Right cardiac atrium (tissue), 5 donors: ENCODE measurements around the gene RBP2. TPM values are rescaled to one million over a fixed set of nuclear protein-coding genes. Genes with fewer than 3 reads are reported as not detected.

Experiments
- ATAC-seq, 2 donors: fragments of 200-7000 bp; cut with Tn5 transposase; one replicate each; pipeline versions ENCODE4 v1.8.0 to v1.9.1; 2020; ENCODE audit warnings: moderate library complexity in 2 of 2, mild to moderate bottlenecking in 1 of 2
- DNase-seq, 3 donors: peaks; one replicate each; pipeline ENCODE4 v3.0.0-alpha.2; 2020
- H3K27ac ChIP-seq: one replicate; pipeline ENCODE4 v1.5.1; 2013; ENCODE audit warnings: mild to moderate bottlenecking, low read length, control low read depth, moderate library complexity
- H3K27me3 ChIP-seq: one replicate; pipeline ENCODE4 v1.6.1; 2013; ENCODE audit not compliant: control insufficient read depth, insufficient read depth
- H3K4me1 ChIP-seq: one replicate; pipeline ENCODE4 v1.6.1; 2013; ENCODE audit warnings: low read length; ENCODE audit not compliant: control insufficient read depth, insufficient read depth
- H3K4me3 ChIP-seq: one replicate; pipeline ENCODE4 v1.5.1; 2013; ENCODE audit warnings: low read length, control low read depth
- H3K9me3 ChIP-seq: one replicate; pipeline ENCODE4 v1.6.1; 2013; ENCODE audit warnings: low read length; ENCODE audit not compliant: control insufficient read depth
- WGBS: extraction: QIAGEN DNeasy Blood & Tissue Kit; methylation state at CpG from one replicate; pipeline ENCODE4 v1.1.7; 2013; 5-methylcytosine and 5-hydroxymethylcytosine counted together
- intact Hi-C, 4 donors: fragments of 100-400 bp; cut with DNase I; formaldehyde crosslinking; loops; one replicate each; pipeline versions ENCODE4 v1.11.0 to v1.14.0; 2022 to 2023
- long read RNA-seq, 4 donors: library from polyadenylated mRNA; unstranded; transcript quantifications; one replicate each; pipeline ENCODE4 v2.0.0, GENCODE V29; 2020 to 2021
- polyA plus RNA-seq: library from polyadenylated mRNA; stranded (reverse); fragments of 200-250 nt; gene quantifications from one replicate; pipeline ENCODE4 v1.2.3, GENCODE V29; 2013
- total RNA-seq, 4 donors: library from RNA; stranded (reverse); fragmentation: NEBNext Ultra II Directional; extraction: Animal tissue kit (Norgen Biotek cat#: 25700); gene quantifications; one replicate each; pipeline ENCODE4 v1.2.1, GENCODE V29; 2021
- donor health status: healthy with polysubstance abuse.
- donor health status: DM: no; HTN: yes; CAD: no.
- donor health status: DM: no; HTN: no; CAD: no.
- donor health status: DM: no; HTN: yes; CAD: no; lungs with severe emphysema.
- donor health status: DM: yes; HTN: yes; CAD: no.

Gene RBP2
- total RNA-seq (not detected), polyA plus RNA-seq (not detected)
- long read RNA-seq, donor 1: 0 reads
- long read RNA-seq, donor 2: 0 reads
- long read RNA-seq, donor 3: 0 reads
- long read RNA-seq, donor 4: 0 reads

- Histone ChIP-seq H3K27ac (no peak within 1 kb of the TSS), H3K4me3 (no peak within 1 kb of the TSS), H3K9me3 (no peaks in the 10 kb centered on the region), H3K4me1 (no peaks in the 10 kb centered on the region), H3K27me3 (no peaks in the 10 kb centered on the region)
- WGBS: 96% methylated on average over 4 of the region's 4 CpGs
- DNase-seq (no peak), ATAC-seq (no peak)
- intact Hi-C loops: no loop called here
Measured at GRCh38 chr3:139476348-139476747, at the start of gene RBP2. Gene RBP2, minus strand, starts transcription at chr3:139476516. Its CDS starts 57 bp downstream, at chr3:139476459.

- Histone ChIP-seq H3K27ac (no peak overlapping the region), H3K27me3 (no peaks in the 10 kb centered on the region), H3K4me3 (no peak overlapping the region), H3K9me3 (no peaks in the 10 kb centered on the region), H3K4me1 (no peaks in the 10 kb centered on the region)
- DNase-seq: no peak
- no peak for ATAC-seq
- WGBS: 91% methylated on average over 7 of the region's 7 CpGs
- intact Hi-C loops: no loop called here
Measured at GRCh38 chr3:139524841-139525636, 48.7 kb upstream of the RBP2 start.

DNA sequence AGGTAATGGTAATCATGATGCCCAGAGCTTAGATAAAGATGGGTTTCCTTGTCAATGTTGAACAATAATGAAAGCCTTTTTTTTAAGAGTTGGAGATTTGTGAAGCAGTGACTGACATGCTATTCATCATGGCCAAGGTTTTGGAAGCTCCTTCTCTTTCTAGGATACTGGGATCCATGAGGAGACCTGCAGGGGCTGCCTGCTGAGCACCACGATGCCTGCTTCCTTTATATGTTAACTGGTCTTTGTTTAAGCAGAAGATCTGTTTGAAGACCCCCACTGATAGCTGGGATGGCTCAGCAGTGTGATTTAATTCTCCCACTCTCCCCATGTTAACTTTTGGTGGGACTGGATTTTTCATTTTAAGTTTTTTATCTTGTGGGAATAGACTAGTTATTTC is 47.4 kb upstream of the RBP2 start:
- Histone ChIP-seq H3K4me1 (no peaks in the 10 kb centered on the region), H3K4me3 (no peak overlapping the region), H3K27ac (no peak overlapping the region), H3K9me3 (no peaks in the 10 kb centered on the region), H3K27me3 (no peaks in the 10 kb centered on the region)
- 61% methylated on average over 1 of the region's 1 CpG for WGBS
- no peak for ATAC-seq
- no peak for DNase-seq
- intact Hi-C loops: no loop called here

DNA sequence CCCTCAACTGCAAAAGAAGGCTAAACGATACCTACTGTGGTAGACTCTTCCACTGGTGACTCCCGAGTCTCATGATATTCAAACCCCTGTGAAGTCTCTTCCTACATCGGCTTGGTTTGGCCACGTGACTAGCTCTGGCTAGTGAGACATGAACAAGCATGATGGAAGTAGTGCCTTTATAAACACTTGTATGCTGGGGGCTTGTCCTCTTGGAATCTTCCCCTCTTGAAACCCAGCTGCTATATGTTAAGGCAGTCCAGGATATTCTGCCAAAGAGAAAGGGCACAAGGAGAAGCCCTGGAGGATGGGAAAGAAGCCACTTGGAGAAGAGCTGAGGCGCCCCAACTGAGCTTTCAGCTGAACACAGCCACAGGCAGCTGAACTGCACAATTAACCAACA is 46.9 kb upstream of the RBP2 start:
- H3K27me3 ChIP-seq: no peaks in the 10 kb centered on the region
- intact Hi-C loops: no loop called here

GRCh38 chr3:139522421-139522820 is 46.1 kb upstream of the RBP2 start:
- no peak for ATAC-seq
- DNase-seq: no peak

More for the DNA sequence above, 46.9 kb upstream of the RBP2 start:
- ATAC-seq: no peak
- no peak overlapping the region for H3K4me3 ChIP-seq
- 97% methylated on average over 5 of the region's 5 CpGs for WGBS
- DNase-seq: no peak
- no peaks in the 10 kb centered on the region for H3K9me3 ChIP-seq
- H3K4me1 ChIP-seq: no peaks in the 10 kb centered on the region
- no peak overlapping the region for H3K27ac ChIP-seq

GRCh38 chr3:139521816-139522215 is 45.5 kb upstream of the RBP2 start:
- 89% methylated on average over 1 of the region's 1 CpG for whole genome bisulfite sequencing
- no peak for ATAC-seq
- Histone ChIP-seq H3K27ac (no peak overlapping the region), H3K9me3 (no peaks in the 10 kb centered on the region), H3K4me3 (no peak overlapping the region), H3K27me3 (no peaks in the 10 kb centered on the region), H3K4me1 (no peaks in the 10 kb centered on the region)
- DNase-seq: no peak
- intact Hi-C loops: no loop called here

More at GRCh38 chr3:139522421-139522820, 46.1 kb upstream of the RBP2 start:
- intact Hi-C loops: no loop called here
- no peaks in the 10 kb centered on the region for H3K27me3 ChIP-seq
- no peak overlapping the region for H3K27ac ChIP-seq
- H3K9me3 ChIP-seq: no peaks in the 10 kb centered on the region
- 45% methylated on average over 2 of the region's 2 CpGs for WGBS
- no peak overlapping the region for H3K4me3 ChIP-seq
- H3K4me1 ChIP-seq: no peaks in the 10 kb centered on the region

GRCh38 chr3:139521144-139521543 is 44.8 kb upstream of the RBP2 start:
- Histone ChIP-seq H3K9me3 (no peaks in the 10 kb centered on the region), H3K4me3 (no peak overlapping the region), H3K27me3 (no peaks in the 10 kb centered on the region), H3K4me1 (no peaks in the 10 kb centered on the region), H3K27ac (no peak overlapping the region)
- DNase-seq (no peak), ATAC-seq (no peak)
- 92% methylated on average over 3 of the region's 3 CpGs for WGBS
- intact Hi-C loops: no loop called here

DNA sequence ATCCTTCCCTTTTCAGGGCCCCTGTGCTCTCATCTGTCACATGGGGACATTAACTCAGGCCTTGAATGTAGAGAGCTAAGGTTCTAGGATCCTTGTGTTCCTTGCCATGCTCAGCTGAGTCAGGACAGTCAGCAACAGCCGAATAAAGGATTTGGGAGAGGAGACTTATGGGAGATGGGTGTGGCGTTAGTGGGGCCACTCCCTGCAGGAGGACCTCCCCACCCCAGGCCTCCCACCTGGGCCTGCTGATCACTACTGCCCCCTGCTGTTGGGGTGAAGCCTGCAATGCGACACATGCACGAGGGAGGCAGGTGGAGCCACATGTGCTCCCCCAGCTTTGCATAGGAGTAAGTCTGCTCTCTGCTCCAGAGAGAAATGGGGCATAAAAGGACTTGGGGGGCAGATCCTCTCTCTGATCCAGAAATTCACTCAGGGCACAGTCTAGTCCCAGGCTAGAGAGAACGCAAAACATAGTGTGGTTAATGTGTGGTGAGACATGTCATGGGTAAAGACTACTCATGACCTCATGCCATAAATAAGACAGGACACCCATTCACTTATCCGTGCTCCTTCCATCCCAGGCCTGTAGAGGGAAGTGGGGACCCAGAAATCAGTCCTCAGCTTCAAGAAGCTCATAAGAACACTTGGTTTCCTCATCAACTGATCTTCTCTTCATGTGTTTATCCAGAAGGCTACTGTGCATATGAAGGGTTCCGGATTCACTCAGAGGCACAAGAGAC is 43.9 kb upstream of the RBP2 start:
- intact Hi-C loops: no loop called here
- Histone ChIP-seq H3K27ac (no peak overlapping the region), H3K9me3 (no peaks in the 10 kb centered on the region), H3K27me3 (no peaks in the 10 kb centered on the region), H3K4me1 (no peaks in the 10 kb centered on the region), H3K4me3 (no peak overlapping the region)
- DNase-seq: no peak
- ATAC-seq: peak; percentile 54 to 55
- WGBS: 79% methylated on average over 7 of the region's 7 CpGs

- Histone ChIP-seq H3K4me3 (no peak overlapping the region), H3K27ac (no peak overlapping the region), H3K27me3 (no peaks in the 10 kb centered on the region), H3K9me3 (no peaks in the 10 kb centered on the region), H3K4me1 (no peaks in the 10 kb centered on the region)
- 96% methylated on average over 9 of the region's 9 CpGs for WGBS
- ATAC-seq (peak in 1 of 2 donors; percentile 18), DNase-seq (no peak)
- intact Hi-C loops: no loop called here
Measured at GRCh38 chr3:139518926-139519842, 42.9 kb upstream of the RBP2 start.

GRCh38 chr3:139518306-139518705 is 42.0 kb upstream of the RBP2 start:
- intact Hi-C loops: no loop called here
- no peaks in the 10 kb centered on the region for H3K4me1 ChIP-seq
- WGBS: 78% methylated on average over 6 of the region's 6 CpGs
- no peak for DNase-seq
- no peak overlapping the region for H3K27ac ChIP-seq
- no peak overlapping the region for H3K4me3 ChIP-seq
- H3K27me3 ChIP-seq: no peaks in the 10 kb centered on the region
- H3K9me3 ChIP-seq: no peaks in the 10 kb centered on the region
- no peak for ATAC-seq
